HG02610 (cell line): ENCODE results near the gene DMGDH.

Source experiments
- ATAC-seq: cut with Tn5 transposase; IDR thresholded peaks from one replicate; pipeline ENCODE4 v1.9.1; 2021; ENCODE audit warnings: mild to moderate bottlenecking, moderate library complexity; ENCODE audit not compliant: unreplicated experiment

DMGDH gene

GRCh38 chr5:79074641-79075040 is 5.2 kb upstream of the DMGDH start:
- no peak for ATAC-seq

DNA sequence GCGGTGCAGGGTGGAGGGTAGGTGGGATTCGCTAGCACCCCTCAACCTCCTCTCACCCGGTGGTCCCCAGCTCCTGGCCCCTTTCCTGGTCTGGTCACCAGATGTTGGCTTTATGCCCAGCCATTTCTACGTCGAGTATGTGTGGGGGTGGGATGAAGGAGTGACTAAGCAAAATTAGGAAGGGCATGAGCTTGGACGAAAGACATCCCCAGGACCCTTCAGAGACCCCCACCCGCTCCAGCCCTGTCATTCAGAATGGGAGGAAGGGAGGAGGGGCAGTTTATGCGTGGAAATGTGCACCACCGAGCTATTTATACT is 835 bp upstream of the DMGDH start:
- ATAC-seq: no peak

DNA sequence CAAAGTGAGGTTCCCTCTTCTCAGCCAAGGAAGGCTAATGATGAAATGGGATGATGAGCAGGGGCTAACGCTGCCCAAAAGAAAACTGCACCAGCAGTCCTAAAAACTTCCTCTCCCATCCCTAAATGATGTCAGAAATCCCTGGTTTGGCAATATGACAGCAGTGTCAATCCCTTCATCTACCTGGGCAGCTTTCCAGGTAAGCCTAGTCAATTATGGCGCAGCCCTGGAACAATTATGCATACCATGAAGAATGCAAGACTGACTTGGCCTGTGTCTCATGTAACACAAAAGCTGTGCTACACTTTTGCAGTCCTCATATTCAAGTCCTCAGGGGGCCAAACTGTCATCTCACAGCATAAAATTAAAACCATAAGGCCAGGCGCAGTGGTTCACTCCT is 7.0 kb downstream of the DMGDH start:
- ATAC-seq: no peak

DNA sequence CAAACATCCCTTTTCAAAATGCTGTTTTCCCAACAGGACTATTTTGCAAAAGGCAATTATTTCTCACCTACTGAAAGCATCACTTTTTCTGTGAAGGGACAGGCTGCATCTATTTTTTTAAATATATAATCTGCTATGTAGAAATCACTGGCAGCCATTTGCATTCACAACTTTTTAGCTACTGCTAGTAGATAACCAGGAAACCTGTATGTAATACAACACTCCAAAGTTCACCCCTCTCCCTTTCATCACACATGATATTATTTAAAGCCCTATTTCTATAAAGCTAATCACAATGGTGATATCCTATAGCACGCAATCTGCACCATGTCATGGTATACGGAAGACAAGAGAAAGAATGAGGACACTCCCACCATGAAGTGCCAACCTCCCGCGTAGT is 9.8 kb downstream of the DMGDH start:
- ATAC-seq: no peak

GRCh38 chr5:79056847-79057246 is 12.6 kb downstream of the DMGDH start:
- ATAC-seq: no peak

DNA sequence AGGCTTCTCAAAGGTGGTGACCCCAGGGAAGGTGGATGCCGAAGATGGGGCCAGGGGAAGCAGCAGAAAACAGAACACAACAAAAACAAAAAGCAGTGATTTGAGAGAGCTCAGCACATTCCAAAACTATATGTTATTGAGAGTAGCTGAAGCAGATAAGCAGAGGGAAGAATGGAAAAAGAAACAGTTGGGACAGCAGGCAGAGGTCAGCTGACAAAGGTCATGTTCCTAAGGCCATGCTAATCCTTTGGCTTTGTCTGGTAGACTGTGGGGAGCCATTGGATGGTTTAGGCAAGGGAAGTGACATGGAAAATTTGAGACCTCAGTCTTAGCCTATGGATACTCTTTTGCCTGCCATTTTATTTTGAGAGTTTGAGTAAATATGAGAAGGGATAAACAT is 14.5 kb downstream of the DMGDH start:
- ATAC-seq: no peak

GRCh38 chr5:79053321-79053720 is 16.2 kb downstream of the DMGDH start:
- no peak for ATAC-seq

- no peak for ATAC-seq
These were observed 19.0 kb downstream of the DMGDH start for GRCh38 chr5:79050498-79050897.

DNA sequence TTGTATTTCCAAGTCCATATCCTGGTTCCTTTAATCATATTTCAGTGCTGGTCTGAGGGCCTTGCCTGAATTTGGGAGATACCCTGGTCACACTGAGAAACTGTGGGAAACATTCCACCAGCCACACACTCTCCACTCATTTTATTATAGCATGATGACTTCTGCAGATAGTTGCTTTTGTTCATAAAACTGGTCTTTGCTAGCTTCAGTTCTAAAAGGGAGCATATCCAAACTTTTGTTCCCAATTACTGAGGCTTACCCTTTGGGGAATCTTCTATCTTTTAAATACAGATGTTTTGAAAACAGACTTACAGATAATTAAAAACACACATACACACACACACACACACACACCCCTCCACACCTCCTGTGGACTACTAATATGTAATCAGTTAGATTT is 21.0 kb downstream of the DMGDH start:
- no peak for ATAC-seq

DNA sequence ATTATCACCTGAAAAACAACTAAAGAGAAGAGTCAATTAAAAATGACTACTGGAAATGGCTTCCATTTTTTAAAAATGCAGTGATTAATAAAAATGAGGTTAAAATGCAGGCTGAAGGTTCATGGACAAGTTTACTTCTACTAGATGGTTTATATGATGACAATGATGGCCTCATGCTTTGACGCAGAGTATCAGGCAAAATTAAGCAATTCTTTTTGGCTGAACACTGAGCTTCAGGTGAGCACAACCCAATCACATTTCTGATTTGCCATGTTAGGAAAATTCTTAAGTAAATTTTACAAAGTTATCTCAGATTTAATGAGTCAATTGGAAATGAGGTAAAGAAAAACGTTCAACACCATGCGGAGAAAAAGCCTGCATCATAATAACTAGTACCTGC is 22.3 kb downstream of the DMGDH start:
- ATAC-seq: no peak

GRCh38 chr5:79042188-79042587 is 27.3 kb downstream of the DMGDH start:
- no peak for ATAC-seq

DNA sequence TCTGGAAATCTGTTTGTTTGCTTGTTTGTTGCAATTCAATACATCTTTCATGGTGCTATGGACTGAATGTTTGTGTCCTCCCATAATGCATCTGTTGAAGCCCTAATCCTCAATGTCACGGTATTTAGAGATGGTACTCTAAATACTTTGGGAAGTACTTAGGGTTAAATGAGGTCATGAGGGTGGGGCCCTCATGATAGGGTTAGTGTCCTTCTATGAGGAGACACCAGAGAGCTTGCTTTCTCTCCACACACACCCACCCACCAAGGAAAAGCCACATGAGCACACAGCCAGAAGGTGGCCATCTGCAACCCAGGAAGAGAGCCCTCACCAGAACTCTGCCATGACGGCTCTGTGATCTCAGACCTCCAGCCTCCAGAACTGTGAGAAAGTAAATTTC is 32.7 kb downstream of the DMGDH start:
- no peak for ATAC-seq

GRCh38 chr5:79035237-79035636 is 34.2 kb downstream of the DMGDH start:
- ATAC-seq: no peak

- no peak for ATAC-seq
These were observed 36.7 kb downstream of the DMGDH start for GRCh38 chr5:79032782-79033181.

GRCh38 chr5:79032031-79032695 is 37.3 kb downstream of the DMGDH start:
- no peak for ATAC-seq

DNA sequence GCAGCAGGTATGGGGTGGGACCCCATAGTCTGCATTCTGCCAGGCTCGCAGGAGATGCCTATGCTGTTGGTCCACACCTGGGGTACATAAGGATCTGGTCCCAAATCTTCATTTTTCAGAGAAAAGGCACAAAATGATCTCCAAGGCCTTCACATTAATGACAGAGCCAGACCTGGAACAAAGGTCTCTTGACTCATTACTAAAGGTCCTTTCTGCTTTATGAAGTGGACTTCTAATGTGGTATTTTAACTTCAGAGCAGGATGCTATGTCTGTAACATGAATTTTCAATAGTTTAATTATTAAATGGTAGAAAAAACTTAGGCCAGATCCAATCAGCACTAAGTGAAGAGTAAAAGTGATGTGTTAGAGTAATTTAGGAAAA is 38.0 kb downstream of the DMGDH start:
- ATAC-seq: no peak

- no peak for ATAC-seq
These were observed 38.6 kb downstream of the DMGDH start for GRCh38 chr5:79030663-79031484.

DNA sequence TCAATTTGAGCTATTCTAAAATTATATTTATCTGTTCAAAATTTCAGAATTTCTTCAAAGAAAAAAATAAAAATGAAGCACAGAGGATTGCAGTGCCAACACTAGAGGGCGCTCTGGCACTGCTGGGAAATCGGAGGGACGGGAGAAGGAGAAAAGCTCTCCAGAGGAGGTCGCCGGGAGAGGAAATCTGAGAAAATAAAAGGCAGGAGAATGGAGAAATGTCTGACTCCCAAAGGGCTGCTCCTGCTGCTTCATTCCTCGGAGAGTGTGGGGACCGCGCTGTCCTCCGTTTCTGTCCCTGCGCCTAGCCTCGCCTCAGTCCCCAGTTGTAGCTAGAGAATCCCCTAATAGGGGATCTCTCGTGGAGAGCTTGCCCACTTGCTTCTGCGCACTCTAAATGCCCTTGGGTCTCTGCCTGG is 44.4 kb downstream of the DMGDH start:
- ATAC-seq: no peak

- ATAC-seq: no peak
These were observed 45.5 kb downstream of the DMGDH start for GRCh38 chr5:79023947-79024346.

DNA sequence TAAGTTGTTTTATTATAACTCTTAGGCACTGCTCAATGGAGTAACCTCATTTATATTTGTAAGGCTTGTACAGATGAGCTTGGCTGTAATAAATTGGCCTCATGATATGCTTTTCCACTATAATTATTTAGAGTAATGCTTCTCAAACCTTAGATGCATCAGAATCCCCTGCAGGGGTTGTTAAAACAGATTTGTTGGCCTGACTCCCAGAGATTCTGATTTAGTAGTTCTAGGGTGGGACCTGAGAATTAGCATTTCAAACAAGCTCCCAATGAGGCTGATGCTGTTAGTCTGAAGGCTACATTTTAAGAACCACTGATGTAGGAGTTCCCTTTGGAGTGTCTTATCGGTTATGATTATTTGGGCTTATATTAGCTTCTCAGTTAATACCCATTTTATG is 46.1 kb downstream of the DMGDH start:
- no peak for ATAC-seq

GRCh38 chr5:79022771-79023170 is 46.7 kb downstream of the DMGDH start:
- ATAC-seq: no peak

DNA sequence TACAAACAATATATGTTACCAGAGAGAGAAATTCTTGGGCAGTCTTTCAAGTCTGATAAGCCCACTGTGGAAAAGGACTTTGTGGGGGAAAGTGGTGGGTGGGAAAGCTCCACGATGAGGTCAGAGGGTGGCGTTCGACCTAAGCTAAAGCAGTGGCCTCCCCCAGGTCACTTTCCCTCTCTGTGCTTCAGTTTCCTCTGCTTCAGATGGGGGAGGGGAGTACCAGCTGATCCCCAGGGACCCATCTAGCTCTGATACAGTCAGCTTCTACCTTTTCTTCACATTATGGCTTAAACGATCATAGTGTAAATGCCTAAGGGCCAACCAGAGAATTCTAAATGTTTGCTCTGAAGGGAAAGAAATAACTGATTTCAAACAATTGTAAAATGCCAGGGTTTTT is 47.7 kb downstream of the DMGDH start:
- ATAC-seq: no peak
